Activated CD4-positive, alpha-beta T cell treated with anti-CD3 and anti-CD28 coated beads, Interleukin-10, Interleukin-2, amounts not matched to agents 100 ng/mL and 50 ng/mL, durations not matched to agents 16 hours and 8 hours (primary cell): ENCODE data around the gene RAB6A.
"Not testable (repeated sequence)": the region's sequence is repeated elsewhere in the genome, so short reads cannot be mapped to it uniquely, and the experiment has no call there.

Experiments used
- DNase-seq: peaks from one replicate; pipeline ENCODE4 v3.0.0-alpha.2; 2020

Gene RAB6A

DNA sequence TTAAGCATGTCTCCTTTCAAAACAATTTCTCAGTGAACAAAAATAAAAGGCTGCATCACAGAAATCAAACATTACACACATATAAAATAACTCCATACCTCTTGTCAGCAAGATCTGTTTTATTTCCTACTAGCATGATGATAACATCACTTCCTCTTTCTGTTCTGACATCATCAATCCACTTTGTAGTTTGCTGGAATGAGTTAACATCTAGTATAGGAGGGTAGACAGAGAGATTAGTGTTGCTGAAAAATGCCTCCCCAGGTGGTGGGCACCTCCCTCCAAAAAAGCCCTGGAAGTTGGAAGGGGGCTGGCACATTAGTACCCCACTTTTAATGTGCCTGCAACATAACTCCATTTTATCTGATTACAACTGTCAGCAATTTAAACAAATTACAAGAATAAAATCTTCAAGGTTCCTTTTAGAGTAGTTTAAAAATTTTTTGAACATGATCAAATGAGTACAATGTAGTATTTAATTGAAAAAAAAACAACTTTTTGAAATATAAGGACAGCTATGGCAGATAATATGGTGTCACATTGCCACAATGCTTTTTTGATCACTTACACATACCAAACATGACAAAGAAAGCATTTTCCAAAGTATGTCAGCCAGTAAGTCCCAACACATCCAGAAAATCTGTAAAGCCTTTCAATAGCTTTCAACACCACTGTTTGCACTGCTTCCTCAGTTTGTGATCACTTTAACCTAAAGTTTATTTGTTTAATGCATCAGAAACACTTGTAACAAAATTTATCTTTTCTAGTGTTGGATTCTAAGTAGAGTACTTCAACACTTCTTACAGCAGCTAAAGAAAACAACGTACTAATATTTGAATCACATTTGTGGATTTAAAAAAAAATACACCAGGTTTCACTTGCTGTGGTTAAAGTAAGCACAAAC is 44.5 kb downstream of the RAB6A start:
- DNase-seq: peak; percentile 40

DNA sequence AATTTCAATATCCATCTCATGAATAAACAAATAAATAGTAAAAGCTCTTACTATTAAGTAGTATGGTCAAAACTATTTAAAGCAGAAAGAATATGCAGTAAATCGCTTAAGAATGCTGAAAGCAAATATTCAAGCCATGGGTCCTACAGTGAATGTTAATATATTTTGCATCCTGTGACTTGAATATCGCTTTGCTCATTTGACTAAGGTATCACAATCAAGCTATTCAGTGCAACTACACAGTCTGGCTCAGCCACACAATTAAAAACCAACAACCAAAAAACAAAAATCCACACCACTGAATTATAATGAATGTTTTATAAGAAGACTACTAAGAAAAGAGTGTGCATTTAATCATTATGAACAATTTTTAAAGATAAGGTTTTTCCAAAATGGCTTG is 45.3 kb downstream of the RAB6A start:
- no peak for DNase-seq

DNA sequence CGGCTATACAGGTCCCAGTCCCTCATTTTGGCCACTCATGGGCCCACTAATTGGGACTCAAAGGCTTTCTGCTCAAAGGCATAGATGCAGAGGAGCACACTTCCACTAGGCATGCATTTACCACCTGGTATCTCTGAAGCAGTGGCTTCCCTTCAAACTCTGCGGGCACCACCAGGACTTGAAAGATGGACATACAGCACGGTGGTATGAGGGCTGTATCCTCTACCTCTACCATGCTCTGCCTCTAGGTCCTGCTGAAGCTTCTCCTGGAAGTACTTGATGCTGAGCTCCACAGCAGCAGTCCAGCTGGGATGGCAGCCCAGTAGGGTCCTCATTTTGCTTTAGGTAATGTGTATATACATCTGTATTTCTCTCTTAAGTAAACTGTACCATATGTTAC is 49.9 kb downstream of the RAB6A start:
- no peak for DNase-seq

DNA sequence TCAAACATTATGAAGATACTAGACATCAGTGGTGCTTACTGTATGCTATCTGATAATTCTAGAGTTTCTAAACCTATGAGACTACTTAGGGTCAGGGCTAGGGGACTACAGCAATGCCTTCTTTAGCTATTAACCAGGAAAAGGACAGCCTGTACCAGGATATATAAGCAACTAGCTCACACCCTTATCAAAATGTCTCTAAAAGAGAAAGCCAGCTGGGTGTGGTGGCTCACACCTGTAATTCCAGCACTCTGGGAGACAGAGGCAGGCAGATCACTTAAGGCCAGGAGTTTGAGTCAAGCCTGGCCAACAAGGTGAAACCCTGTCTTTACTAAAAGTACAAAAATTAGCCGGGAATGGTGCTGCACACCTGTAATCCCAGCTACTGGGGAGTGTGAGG is 55.8 kb downstream of the RAB6A start:
- no peak for DNase-seq

DNA sequence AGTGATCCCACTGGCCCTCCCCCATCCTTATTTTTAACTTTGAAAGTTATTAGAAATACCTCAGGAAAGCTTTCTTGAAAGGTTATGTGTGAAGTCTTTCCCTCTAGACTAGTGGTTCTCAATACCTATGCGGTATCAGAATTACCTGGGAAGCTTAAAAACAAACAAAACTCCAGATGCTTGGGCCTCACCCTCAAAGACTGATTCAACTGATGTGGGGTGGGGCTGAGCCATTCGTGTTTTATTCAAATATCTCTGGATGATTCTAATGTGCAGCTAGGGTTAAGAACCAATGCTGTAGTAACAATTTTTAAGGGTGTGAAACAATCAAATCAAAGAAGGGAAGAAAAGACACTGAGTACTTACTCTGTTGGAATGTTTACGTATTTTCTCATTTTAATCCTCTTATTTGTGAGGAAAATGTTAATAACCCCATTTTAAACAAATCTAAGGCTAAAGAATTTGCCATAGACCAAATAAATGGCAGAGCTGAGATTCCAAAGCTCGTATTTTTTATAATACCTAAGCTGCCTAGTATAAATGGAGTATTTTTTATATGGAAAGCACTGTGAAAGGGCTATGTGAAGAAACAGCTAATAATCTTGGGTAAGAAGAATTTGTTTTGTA is 66.9 kb downstream of the RAB6A start:
- DNase-seq: no peak

DNA sequence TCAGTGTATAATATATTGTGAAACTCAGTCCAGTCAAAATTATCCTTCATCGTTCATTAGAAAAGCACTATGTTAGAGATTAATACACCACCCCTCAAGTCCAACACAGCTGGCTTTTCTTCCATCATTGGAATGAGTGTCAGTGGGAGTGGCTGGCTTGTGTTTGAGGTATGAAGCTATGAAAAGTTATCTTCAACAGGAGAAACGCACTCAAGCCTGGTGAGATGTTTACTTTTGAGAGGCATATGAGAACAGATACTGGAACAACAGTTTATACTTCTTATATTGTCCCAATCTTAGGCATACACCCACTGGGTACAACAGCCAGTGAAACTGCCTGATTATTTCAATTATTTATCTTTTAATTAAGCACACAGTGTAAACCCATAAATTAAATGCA is 80.2 kb downstream of the RAB6A start:
- DNase-seq: no peak

DNA sequence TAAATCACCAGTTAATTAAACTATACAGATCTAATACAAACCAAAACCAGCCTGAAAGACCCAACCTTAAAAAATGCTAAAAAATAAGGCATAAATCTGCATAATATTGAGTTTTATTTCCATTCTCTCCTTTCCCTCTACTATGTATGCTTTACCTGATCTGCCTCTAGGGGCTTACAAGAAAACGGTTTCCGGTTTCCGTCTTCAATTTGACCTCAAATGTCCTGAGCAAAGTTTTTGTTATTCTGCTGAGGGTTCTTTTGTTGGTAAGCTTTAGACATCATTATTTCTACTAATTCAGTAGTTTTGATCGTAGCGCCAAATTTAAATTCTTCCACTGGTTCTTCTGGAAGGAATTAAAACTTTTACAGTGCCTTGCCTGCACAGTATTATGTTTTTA is 84.3 kb downstream of the RAB6A start:
- DNase-seq: not testable (repeated sequence)

DNA sequence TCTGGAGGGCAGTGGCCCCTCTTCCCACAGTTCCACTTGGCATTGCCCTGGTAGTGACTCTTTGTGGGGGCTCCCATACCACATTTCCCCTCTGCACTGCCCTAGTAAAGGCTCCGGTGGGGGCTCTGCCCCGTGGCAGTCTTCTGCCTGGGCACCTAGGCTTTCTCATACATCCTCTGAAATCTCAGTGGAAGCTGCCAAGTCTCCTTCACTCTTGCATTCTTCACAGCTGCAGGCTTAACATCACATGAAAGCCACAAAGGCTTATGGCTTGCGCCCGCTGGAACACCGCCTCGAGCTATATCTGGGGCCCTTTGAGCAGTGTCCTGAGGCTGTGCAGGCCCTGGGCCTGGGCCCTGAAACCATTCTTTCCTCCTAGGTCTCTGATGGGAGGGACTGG is 89.2 kb downstream of the RAB6A start:
- no peak for DNase-seq

DNA sequence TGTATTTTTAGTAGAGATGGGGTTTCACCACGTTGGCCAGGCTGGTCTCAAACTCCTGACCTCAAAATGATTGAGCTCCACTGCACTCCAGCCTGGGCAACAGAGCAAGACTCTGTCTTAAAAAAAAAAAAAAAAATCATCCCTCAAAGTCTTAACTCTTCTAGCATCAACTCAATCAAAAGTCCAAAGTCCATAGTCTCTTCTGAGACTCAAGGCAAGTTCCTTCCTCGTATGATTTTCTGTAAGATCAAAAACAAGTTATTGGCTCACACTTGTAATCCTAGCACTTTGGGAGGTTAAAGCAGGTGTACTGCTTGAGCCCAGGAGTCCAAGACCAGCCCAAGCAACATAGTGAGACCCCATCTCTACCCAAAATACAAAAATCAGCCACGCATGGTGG is 90.1 kb downstream of the RAB6A start:
- DNase-seq: no peak

DNA sequence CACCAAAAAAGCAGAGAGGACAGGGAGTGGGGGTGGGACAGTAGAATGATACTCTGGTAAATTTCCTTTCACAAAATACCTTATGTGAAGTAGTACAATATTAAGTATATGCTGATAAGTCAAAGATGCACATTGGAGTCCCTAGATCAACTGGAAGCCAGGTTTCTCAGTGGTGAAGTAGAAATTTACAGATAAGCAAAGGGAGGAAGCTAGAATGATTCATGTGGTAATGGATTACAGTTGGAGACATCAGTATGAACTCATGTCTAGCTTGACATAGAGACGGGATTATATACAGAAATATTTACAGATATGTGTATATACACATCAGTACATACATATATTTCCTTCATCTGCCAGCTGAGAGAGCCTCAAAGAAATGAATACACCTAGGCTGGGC is 93.0 kb downstream of the RAB6A start:
- no peak for DNase-seq

DNA sequence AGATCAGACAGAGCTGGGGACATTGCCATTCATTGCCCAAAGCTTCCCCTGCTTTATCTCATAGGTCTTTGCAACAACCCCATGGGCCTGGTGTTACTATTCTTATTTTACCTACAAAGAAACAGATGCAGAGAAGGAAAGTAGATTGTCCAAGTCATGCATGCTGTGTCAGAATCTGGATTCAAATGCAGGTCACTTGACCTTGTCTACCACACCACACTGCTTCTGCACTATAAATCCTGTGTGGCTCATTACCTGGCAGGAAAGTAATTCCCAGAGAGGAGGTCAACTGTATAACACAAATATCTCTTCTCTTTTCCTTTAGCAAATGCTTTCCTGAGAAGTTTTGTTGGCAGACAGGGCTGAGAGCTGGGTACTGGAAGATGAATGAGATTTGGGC is 96.0 kb downstream of the RAB6A start:
- no peak for DNase-seq

DNA sequence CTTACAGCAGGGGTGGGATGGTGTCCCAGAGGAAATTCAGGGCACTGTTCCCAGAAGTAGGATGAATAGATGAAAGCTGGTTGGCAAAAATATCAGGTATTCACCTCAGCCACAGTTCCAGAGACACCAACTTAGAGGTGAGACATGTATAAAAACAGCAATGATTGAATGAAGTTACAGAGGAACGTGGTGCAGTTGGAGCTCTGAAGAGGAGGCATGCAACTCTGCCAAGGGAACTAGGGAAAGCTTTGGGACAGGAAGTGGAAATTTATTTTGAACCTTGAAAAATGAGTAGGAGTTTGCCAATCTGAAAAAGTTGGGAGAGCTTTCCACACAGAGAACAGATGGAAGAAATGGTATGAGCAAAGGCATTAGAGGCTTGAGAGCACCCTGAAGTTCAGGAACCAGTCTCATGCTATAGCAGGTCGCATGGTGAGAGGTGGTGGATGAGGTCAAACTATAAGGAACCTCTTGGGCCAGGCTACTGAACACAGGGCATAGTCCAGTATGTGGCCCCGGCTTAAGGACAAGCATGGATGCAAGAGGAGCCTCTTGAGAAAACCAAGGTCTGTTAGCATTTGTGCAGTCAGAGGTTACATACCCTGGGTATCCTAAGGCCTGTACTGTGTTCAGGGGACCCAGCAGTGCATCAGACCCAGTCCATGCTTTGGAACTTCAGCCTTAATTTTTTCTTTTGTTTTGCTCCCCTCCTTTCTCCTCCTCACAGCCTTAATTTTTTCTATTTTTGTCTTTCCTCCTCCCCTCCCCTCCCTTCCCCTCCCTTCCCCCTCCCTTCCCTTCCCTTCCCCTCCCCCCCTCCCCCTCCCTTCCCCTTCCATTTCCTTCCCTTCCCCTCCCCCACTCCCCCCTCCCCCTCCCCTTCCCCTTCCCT is 97.0 kb downstream of the RAB6A start:
- DNase-seq: no peak

DNA sequence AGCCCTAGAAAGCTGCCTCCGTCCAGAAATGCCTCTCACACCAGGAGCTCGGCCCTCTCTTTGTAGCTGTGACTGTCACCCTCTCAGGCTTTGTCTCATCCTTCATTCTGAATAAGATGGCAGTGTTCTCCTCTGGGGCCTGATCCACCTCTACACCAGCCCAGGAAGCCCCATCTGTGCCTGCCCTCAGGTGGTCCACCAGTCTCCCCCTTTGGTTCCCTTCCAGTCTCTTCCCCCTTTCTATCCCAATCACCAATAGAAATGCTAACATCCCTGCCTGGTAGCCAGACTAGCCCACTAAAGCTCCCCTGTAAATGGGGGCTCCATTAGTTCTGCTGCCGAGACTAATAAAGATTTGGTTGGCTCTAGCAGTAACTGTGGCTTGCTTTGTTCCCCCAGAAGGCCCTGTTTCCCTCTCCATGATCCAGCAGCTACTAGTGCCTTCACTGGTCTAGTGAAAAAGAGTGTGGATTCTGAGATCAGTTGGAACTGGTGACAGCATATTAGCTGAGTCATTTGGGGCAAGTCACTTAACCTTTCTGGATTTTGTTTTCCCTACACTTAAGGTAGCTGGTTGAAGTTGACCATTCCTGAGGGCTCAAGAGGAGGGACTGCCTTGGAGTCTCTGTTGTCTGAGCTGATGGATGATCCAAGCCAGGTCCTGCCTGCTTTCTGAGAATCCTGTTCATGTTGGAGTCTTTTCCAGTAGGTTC is 98.3 kb downstream of the RAB6A start:
- no peak for DNase-seq

DNA sequence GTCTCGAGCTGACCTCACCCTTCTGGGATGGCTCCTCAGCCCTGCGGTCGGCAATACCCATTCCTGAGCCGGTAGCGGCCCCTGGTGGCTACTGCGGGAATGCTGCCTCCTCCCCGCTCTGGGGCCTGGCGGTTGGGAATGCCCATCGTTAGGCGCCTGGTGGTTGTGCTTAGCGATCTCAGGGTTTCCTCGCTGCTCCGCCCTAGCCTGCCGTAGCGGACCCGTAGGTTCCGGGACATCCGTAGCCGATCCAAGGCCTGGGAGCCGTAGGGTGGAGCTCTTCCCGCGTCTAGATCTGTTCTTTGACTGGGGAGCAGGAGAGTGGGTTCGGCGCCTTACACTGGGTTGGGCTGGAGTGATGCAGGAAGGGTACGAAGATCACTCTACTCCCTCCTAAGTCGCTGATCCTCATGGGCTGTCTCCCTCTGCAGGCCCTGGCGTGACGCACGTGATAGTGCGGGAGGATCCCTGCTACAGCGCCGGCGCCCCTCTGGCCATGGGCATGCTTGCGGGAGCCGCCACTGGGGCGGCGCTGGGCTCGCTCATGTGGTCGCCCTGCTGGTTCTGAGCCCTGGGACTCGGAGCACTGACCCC is 99.7 kb downstream of the RAB6A start:
- DNase-seq: peak; percentile 87

DNA sequence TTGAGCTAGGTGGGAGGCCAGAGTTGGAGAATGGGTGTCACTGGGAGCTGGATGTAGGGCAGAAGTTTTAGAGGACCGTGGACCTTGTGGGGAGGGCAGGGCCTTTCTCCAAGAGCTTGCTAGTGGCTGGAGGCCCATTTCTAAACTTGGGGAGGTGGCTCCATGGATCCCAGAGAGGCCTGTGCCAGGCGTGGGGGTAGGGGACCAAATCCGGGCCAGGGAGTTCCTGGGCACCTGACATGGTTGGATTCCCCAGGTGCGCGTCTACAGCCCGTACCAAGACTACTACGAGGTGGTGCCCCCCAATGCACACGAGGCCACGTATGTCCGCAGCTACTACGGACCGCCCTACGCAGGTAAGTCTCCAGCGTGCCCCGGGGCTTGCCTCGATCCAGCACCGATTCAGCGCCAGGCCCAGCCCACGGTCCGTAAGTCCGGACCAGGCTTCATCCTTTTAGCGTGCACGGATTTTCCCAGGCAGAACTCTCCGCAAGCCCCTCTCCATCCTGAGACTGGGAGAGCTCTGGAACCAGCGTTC is 100.3 kb downstream of the RAB6A start:
- DNase-seq: no peak

DNA sequence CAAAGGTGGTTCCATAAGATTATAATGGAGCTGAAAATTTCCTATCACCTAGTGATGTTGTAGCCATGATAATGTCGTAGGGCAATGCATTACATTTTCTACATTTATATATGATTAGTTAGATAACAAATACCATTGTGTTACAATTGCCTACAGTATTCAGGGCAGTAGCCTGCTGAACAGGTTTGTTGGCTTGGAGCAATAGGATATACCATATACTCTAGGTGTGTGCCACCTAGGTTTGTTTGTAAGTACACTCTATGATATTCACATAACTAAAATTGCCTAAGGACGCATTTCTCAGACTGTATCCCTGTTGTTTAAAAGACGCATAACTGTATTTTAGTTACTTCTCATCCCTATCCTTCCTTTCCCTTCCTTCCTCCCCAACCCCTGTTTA is 100.9 kb downstream of the RAB6A start:
- DNase-seq: no peak

DNA sequence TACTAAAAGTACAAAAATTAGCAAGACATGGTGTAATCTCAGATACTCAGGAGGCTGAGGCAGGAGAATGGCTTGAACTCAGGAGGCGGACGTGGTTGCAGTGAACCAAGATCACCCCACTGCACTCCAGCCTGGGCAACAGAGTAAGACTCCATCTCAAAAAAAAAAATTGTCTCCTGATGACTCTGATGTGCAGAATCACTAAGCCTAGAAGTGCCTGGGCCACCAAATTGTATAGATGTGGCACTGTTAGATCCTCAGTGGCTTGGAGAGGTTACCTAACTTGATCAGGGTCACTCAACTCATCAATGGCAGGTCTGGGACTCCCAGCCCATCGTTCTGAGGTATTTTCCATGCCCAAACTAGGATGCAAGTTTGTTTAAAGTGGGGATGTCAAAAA is 103.9 kb downstream of the RAB6A start:
- DNase-seq: no peak

DNA sequence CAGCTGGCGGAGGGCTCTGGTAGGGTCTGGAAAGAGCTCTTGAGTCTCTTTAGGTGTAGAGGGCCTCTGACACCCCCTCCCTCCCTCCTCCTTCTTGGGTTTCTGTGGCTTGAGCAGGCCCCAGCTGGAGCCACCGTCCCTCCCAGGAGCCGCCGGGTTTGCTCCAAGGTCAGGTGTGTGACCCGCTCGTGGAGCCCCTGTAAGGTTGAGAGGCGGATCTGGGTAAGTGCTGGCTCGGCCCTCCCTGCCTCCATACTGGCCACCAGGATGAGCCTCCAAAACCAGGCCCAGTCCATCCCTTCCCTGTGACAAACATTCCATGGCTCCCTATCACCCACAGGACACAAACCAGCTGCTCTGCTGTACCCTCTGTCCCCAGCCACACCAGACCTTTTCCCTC is 105.2 kb downstream of the RAB6A start:
- DNase-seq: no peak

DNA sequence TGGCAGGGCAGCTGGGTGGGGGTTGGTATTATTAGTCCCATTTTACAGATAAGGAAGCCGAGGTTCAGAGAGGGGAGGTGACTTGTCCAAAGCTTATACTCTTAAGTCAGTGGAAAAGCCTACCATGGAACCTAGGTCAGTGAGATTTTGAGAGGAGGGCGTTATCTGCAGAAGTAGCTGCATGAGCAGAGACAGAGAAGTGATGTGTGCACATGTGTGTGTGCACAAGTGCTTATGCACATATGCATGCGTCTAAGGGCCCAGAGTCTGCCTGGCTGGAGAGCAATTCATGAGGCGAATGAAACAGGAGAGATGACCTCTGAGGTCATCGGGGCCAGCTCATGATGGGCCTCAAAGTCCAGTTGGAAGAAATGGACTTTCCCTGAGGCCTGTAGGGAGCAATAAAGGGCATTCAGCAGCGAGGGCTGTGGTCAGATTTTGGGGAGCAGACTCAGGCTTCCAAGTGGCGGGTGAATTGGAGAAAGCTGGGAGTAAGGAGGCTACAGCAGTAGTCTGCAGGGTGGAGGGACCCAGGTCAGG is 106.3 kb downstream of the RAB6A start:
- DNase-seq: no peak

DNA sequence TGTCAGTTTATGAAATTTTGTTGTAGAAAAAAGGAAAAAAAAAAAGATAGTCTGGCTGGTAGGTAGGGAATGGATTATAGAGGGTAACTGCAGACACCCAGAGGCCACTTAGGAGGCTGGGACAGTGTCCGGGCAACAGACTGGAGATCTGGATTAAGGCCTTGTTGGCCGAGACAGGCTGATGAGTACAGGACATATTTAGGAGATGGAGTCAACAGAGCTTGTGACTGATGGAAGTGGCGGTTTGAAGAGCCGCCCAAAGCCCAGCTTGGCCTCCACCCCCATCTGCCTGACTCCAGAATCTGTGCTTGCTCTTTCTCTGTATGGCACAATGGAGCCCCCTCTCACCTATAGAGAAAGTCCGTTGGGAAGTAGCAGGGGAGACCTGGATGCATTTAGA is 106.9 kb downstream of the RAB6A start:
- no peak for DNase-seq

DNA sequence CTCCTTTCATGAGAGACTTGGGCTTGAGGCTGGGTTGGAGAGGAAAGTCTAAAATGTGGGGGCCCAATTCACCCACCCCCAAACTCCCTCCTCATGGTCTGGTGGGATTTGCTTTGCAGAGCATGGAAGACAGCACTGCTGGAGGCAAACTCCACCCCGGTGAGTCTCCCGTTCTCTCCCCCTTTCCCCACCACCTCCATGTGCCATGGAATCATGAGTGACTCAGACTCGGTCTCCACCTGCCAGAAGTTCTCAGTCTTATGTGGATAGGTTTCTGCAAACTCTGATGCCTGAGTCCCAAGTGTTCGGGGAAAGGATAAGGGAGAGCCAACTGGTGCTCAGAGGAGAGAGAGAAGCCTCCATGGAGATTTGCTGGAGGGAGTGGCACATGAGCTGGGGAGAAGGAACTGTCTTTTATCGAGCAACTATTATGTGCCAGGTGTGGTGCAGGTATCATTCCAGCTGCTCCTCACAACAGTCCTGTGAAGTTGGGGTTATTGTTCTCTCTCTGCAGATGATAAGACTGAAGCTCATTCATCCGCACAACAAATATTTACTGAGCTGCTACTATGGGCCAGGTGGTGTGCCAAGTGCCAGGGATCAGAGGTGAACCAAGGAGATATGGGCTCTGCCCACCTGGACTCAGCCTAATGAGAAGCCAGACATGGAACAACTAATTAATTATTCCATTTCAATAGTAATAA is 107.9 kb downstream of the RAB6A start:
- no peak for DNase-seq
